Frontal cortex (tissue), 4 donors: Measurements from ENCODE around the gene IGSF3. TPM values are rescaled to one million over a fixed set of nuclear protein-coding genes. Genes with fewer than 3 reads are reported as not detected.
"Not testable (repeated sequence)": the region's sequence is repeated elsewhere in the genome, so short reads cannot be mapped to it uniquely, and the experiment has no call there.

Experiments used
- DNase-seq, 2 donors: peaks; one replicate each; pipeline ENCODE4 v3.0.0; 2012; ENCODE audit warnings: low spot score in 2 of 2
- FAIRE-seq: peaks from 2 replicates; lab custom pipeline; 2012; peaks lifted over from hg19 to GRCh38; lab: Jason Lieb, UNC
- total RNA-seq: library from RNA; depleted of rRNA; stranded (reverse); fragments of >200 nt; gene quantifications from one replicate; pipeline ENCODE4 v1.2.3, GENCODE V29; 2014
- donor health status: control.
- donor health status: control.
- donor health status: control.

IGSF3 gene
- total RNA-seq, 1 donor from 2014 or later, result 134 TPM

- not testable (repeated sequence) for DNase-seq, FAIRE-seq
Observed at GRCh38 chr1:116642311-116643280, 24.9 kb downstream of the IGSF3 start.

- DNase-seq, FAIRE-seq: not testable (repeated sequence)
Observed at GRCh38 chr1:116637583-116637982, 29.9 kb downstream of the IGSF3 start.

GRCh38 chr1:116636584-116636983 is 30.9 kb downstream of the IGSF3 start:
- not testable (repeated sequence) for DNase-seq, FAIRE-seq

- not testable (repeated sequence) for DNase-seq, FAIRE-seq
Observed at GRCh38 chr1:116634386-116634785, 33.1 kb downstream of the IGSF3 start.

GRCh38 chr1:116631996-116632925 is 35.3 kb downstream of the IGSF3 start:
- not testable (repeated sequence) for FAIRE-seq, DNase-seq

GRCh38 chr1:116631554-116631953 is 36.0 kb downstream of the IGSF3 start:
- DNase-seq, FAIRE-seq: not testable (repeated sequence)

- DNase-seq, FAIRE-seq: not testable (repeated sequence)
Observed at GRCh38 chr1:116630057-116630456, 37.5 kb downstream of the IGSF3 start.

- DNase-seq, result not testable (repeated sequence)
Observed at GRCh38 chr1:116629441-116629840, 38.1 kb downstream of the IGSF3 start.

GRCh38 chr1:116628448-116628847 is 39.1 kb downstream of the IGSF3 start:
- FAIRE-seq, result no peak
- DNase-seq, result no peak

More at GRCh38 chr1:116629441-116629840, 38.1 kb downstream of the IGSF3 start:
- FAIRE-seq, result not testable (repeated sequence)

GRCh38 chr1:116627357-116627756 is 40.2 kb downstream of the IGSF3 start:
- not testable (repeated sequence) for DNase-seq, FAIRE-seq

- DNase-seq, FAIRE-seq: not testable (repeated sequence)
Observed at GRCh38 chr1:116626915-116627314, 40.6 kb downstream of the IGSF3 start.

- not testable (repeated sequence) for DNase-seq, FAIRE-seq
Observed at GRCh38 chr1:116625155-116625554, 42.4 kb downstream of the IGSF3 start.

- FAIRE-seq (no peak), DNase-seq (no peak)
Observed at GRCh38 chr1:116624040-116624439, 43.5 kb downstream of the IGSF3 start.

- not testable (repeated sequence) for FAIRE-seq, DNase-seq
Observed at GRCh38 chr1:116622496-116622895, 45.0 kb downstream of the IGSF3 start.

- FAIRE-seq, DNase-seq: not testable (repeated sequence)
Observed at GRCh38 chr1:116621756-116622155, 45.8 kb downstream of the IGSF3 start.

GRCh38 chr1:116620392-116620791 is 47.1 kb downstream of the IGSF3 start:
- not testable (repeated sequence) for DNase-seq, FAIRE-seq

- not testable (repeated sequence) for FAIRE-seq, DNase-seq
Observed at GRCh38 chr1:116619106-116619505, 48.4 kb downstream of the IGSF3 start.

- not testable (repeated sequence) for FAIRE-seq, DNase-seq
Observed at GRCh38 chr1:116617808-116618207, 49.7 kb downstream of the IGSF3 start.

- not testable (repeated sequence) for DNase-seq, FAIRE-seq
Observed at GRCh38 chr1:116613825-116614224, 53.7 kb downstream of the IGSF3 start.
